Natural killer cell (primary cell): ENCODE data around the gene NXN. TPM values are rescaled to one million over a fixed set of nuclear protein-coding genes. Genes with fewer than 3 reads are reported as not detected.

Experiments used
- ATAC-seq, 3 donors: fragments of 150-1000 bp in 2 of 3; fragments of 200-7000 bp in 1 of 3; cut with Tn5 transposase; 1 replicate in 1 of 3; 2 replicates in 2 of 3; pipeline ENCODE4 v1.10.0; 2021; ENCODE audit warnings: mild to moderate bottlenecking in 2 of 3, moderate library complexity in 2 of 3
- DNase-seq, 2 donors: peaks; one replicate each; pipeline versions ENCODE4 v3.0.0 to v3.0.0-alpha.2; 2013 to 2021; ENCODE audit warnings: mixed read lengths in 1 of 2
- H3K27ac ChIP-seq: one replicate; pipeline ENCODE4 v1.5.1; 2013; ENCODE audit warnings: mild to moderate bottlenecking, low read length
- H3K27me3 ChIP-seq: one replicate; pipeline ENCODE4 v1.6.1; 2013; ENCODE audit warnings: low read length; ENCODE audit not compliant: control insufficient read depth, insufficient read depth
- H3K36me3 ChIP-seq: one replicate; pipeline ENCODE4 v1.6.1; 2013; ENCODE audit warnings: low read length; ENCODE audit not compliant: control insufficient read depth, insufficient read depth
- H3K4me1 ChIP-seq: one replicate; pipeline ENCODE4 v1.6.1; 2013; ENCODE audit warnings: low read length; ENCODE audit not compliant: control insufficient read depth, insufficient read depth
- H3K4me3 ChIP-seq: one replicate; pipeline ENCODE4 v1.5.1; 2013; ENCODE audit warnings: low read length
- H3K9me3 ChIP-seq: one replicate; pipeline ENCODE4 v1.6.1; 2013; ENCODE audit warnings: low read length; ENCODE audit not compliant: control insufficient read depth, insufficient read depth
- H3K27ac Mint-ChIP-seq, 2 donors: one replicate each; pipeline ENCODE4 v1.8.0; 2022; ENCODE audit warnings: mild to moderate bottlenecking in 2 of 2, mixed read lengths in 2 of 2, moderate library complexity in 1 of 2
- H3K27me3 Mint-ChIP-seq, 2 donors: one replicate each; pipeline ENCODE4 v1.8.0; 2022; ENCODE audit warnings: low read depth in 2 of 2, mixed read lengths in 2 of 2
- H3K36me3 Mint-ChIP-seq: one replicate; pipeline ENCODE4 v1.8.0; 2022; ENCODE audit warnings: mixed read lengths
- H3K4me1 Mint-ChIP-seq, 2 donors: one replicate each; pipeline ENCODE4 v1.8.0; 2022; ENCODE audit warnings: mixed read lengths in 2 of 2
- H3K4me3 Mint-ChIP-seq: one replicate; pipeline ENCODE4 v1.8.0; 2022; ENCODE audit warnings: mild to moderate bottlenecking, moderate library complexity, mixed read lengths
- H3K9me3 Mint-ChIP-seq, 2 donors: one replicate each; pipeline ENCODE4 v1.8.0; 2022; ENCODE audit warnings: mixed read lengths in 2 of 2
- CTCF ChIP-seq: fragments of 200-600 bp; IDR thresholded peaks from one replicate; pipeline ENCODE4 v1.8.0; 2022; ENCODE audit warnings: antibody characterized with exemption
- WGBS: methylation state at CpG from one replicate; pipeline ENCODE4 v1.1.7; 2013; ENCODE audit warnings: missing lambda C conversion rate; ENCODE audit not compliant: insufficient coverage; 5-methylcytosine and 5-hydroxymethylcytosine counted together
- intact Hi-C: fragments of 100-400 bp; cut with micrococcal nuclease; formaldehyde crosslinking; loops from one replicate; pipeline ENCODE4 v1.14.2; 2022
- total RNA-seq, 4 donors: library from RNA; stranded (reverse); fragments of 120-200 nt in 1 of 4; gene quantifications; one replicate each; pipeline versions ENCODE4 v1.2.3 to v1.2.4, GENCODE V29; 2013 to 2022

Gene NXN
- total RNA-seq, 3 donors from 2014 or later (not counting 1 experiment from before 2014, with no cell fraction given) = 0.14 to 0.55 TPM; not detected in 1

- Histone ChIP-seq H3K36me3 (no peaks in the 10 kb centered on the region), H3K27me3 (no peaks in the 10 kb centered on the region), H3K4me3 (no peak overlapping the region), H3K4me1 (no peaks in the 10 kb centered on the region), H3K9me3 (peaks cover 6% of the 10 kb centered on the region), H3K27ac (no peak overlapping the region)
- TF ChIP-seq CTCF = no peak
- no peaks in the 10 kb centered on the region for H3K9me3 Mint-ChIP-seq
- intact Hi-C loops = no loop called here
- DNase-seq (no peak), ATAC-seq (no peak)
- no peak overlapping the region for H3K4me3 Mint-ChIP-seq
- no peak overlapping the region for H3K27ac Mint-ChIP-seq
- no peaks in the 10 kb centered on the region for H3K36me3 Mint-ChIP-seq
- WGBS = 95% methylated on average over 15 of the region's 15 CpGs
- no peaks in the 10 kb centered on the region for H3K4me1 Mint-ChIP-seq
- H3K27me3 Mint-ChIP-seq = peaks cover 0 to 3% of the 10 kb centered on the region in 2 donors
These were observed 8.4 kb upstream of the NXN start for GRCh38 chr17:987931-988330.

GRCh38 chr17:986322-986929 is 6.8 kb upstream of the NXN start:
- intact Hi-C loops = no loop called here
- H3K27ac Mint-ChIP-seq = no peak overlapping the region

GRCh38 chr17:983921-984320 is 4.3 kb upstream of the NXN start:
- Histone ChIP-seq H3K27me3 (no peaks in the 10 kb centered on the region), H3K9me3 (no peaks in the 10 kb centered on the region), H3K27ac (no peak overlapping the region), H3K4me3 (no peak overlapping the region), H3K36me3 (no peaks in the 10 kb centered on the region), H3K4me1 (peaks cover 13% of the 10 kb centered on the region)
- Mint-ChIP-seq H3K4me3 (no peak overlapping the region), H3K36me3 (no peaks in the 10 kb centered on the region), H3K27me3 (peaks cover 0 to 2% of the 10 kb centered on the region in 2 donors), H3K4me1 (peaks cover 6 to 11% of the 10 kb centered on the region in 2 donors), H3K27ac (no peak overlapping the region), H3K9me3 (no peaks in the 10 kb centered on the region)
- no peak for DNase-seq
- intact Hi-C loops = no loop called here
- ATAC-seq = no peak
- 78% methylated on average over 3 of the region's 3 CpGs for WGBS
- no peak for TF ChIP-seq CTCF

More at GRCh38 chr17:986322-986929, 6.8 kb upstream of the NXN start:
- Histone ChIP-seq H3K36me3 (no peaks in the 10 kb centered on the region), H3K4me3 (no peak overlapping the region), H3K9me3 (no peaks in the 10 kb centered on the region), H3K4me1 (no peaks in the 10 kb centered on the region), H3K27ac (no peak overlapping the region), H3K27me3 (no peaks in the 10 kb centered on the region)
- 90% methylated on average over 6 of the region's 6 CpGs for WGBS
- no peaks in the 10 kb centered on the region for H3K36me3 Mint-ChIP-seq
- H3K9me3 Mint-ChIP-seq = no peaks in the 10 kb centered on the region
- no peak for TF ChIP-seq CTCF
- no peak overlapping the region for H3K4me3 Mint-ChIP-seq
- peaks cover 0 to 5% of the 10 kb centered on the region in 2 donors for H3K27me3 Mint-ChIP-seq
- no peak for DNase-seq
- H3K4me1 Mint-ChIP-seq = no peaks in the 10 kb centered on the region
- ATAC-seq = no peak

- ATAC-seq (no peak), DNase-seq (no peak)
- peak; percentile 1 for TF ChIP-seq CTCF
- Histone ChIP-seq H3K4me1 (peaks cover 21% of the 10 kb centered on the region), H3K9me3 (no peaks in the 10 kb centered on the region), H3K4me3 (no peak overlapping the region), H3K36me3 (no peaks in the 10 kb centered on the region), H3K27me3 (peaks cover 19% of the 10 kb centered on the region), H3K27ac (no peak overlapping the region)
- H3K36me3 Mint-ChIP-seq = no peaks in the 10 kb centered on the region
- WGBS = 45% methylated on average over 10 of the region's 10 CpGs
- peak overlapping the region; percentile 69 to 73 for H3K27ac Mint-ChIP-seq
- H3K4me3 Mint-ChIP-seq = peak overlapping the region; percentile 67
- H3K4me1 Mint-ChIP-seq = peaks cover 12 to 17% of the 10 kb centered on the region in 2 donors
- no peaks in the 10 kb centered on the region for H3K9me3 Mint-ChIP-seq
- intact Hi-C loops = loop anchor here (2.0 kb wide), 1 partner anchor 16 kb away; the partner anchor contains the start of gene TIMM22
- peaks cover 16% of the 10 kb centered on the region in 2 donors for H3K27me3 Mint-ChIP-seq
These were observed 1.7 kb upstream of the NXN start for GRCh38 chr17:981292-981658.
